ENCODE measurements around the gene ZBTB44. TPM values are rescaled to one million over a fixed set of nuclear protein-coding genes. Genes with fewer than 3 reads are reported as not detected.

ZBTB44 gene
- total RNA-seq, 2 donors from 2014 or later, result 27.7 to 48.5 TPM

GRCh38 chr11:130308886-130309285, 5.8 kb downstream of the ZBTB44 start:
- Histone ChIP-seq H3K27me3 (no peaks in the 10 kb centered on the region), H3K36me3 (no peaks in the 10 kb centered on the region), H3K4me3 (no peak overlapping the region), H3K4me1 (peaks cover 0 to 43% of the 10 kb centered on the region in 2 donors), H3K9me3 (peaks cover 0 to 11% of the 10 kb centered on the region in 2 donors), H3K27ac (no peak overlapping the region)
- TF ChIP-seq CTCF (IDR thresholded peaks at IDR 0.05), result no peak
- no peak for DNase-seq (ENCODE audit: low spot score)

- TF ChIP-seq CTCF (IDR thresholded peaks at IDR 0.05), result no peak
- no peak for DNase-seq (ENCODE audit: low spot score)
- Histone ChIP-seq H3K27me3 (no peaks in the 10 kb centered on the region), H3K36me3 (no peaks in the 10 kb centered on the region), H3K27ac (no peak overlapping the region), H3K4me3 (no peak overlapping the region), H3K4me1 (peaks cover 0 to 37% of the 10 kb centered on the region in 2 donors), H3K9me3 (peaks cover 0 to 11% of the 10 kb centered on the region in 2 donors)
Observed at GRCh38 chr11:130308059-130308458, 6.7 kb downstream of the ZBTB44 start.

- H3K27ac ChIP-seq, result no peak overlapping the region
- no peaks in the 10 kb centered on the region for H3K27me3 ChIP-seq
- peaks cover 0 to 24% of the 10 kb centered on the region in 2 donors for H3K4me1 ChIP-seq
- H3K4me3 ChIP-seq, result no peak overlapping the region
- peaks cover 0 to 11% of the 10 kb centered on the region in 2 donors for H3K9me3 ChIP-seq
- H3K36me3 ChIP-seq, result no peaks in the 10 kb centered on the region
- no peak for TF ChIP-seq CTCF (IDR thresholded peaks at IDR 0.05)
- no peak for DNase-seq (ENCODE audit: low spot score)
Observed at GRCh38 chr11:130304651-130305050, 10.1 kb downstream of the ZBTB44 start.

GRCh38 chr11:130301002-130301401, 13.7 kb downstream of the ZBTB44 start:
- H3K27me3 ChIP-seq, result no peaks in the 10 kb centered on the region
- peaks cover 0 to 15% of the 10 kb centered on the region in 2 donors for H3K4me1 ChIP-seq
- no peak overlapping the region for H3K27ac ChIP-seq
- peaks cover 0 to 11% of the 10 kb centered on the region in 2 donors for H3K9me3 ChIP-seq
- DNase-seq (ENCODE audit: low spot score), result no peak
- TF ChIP-seq CTCF (IDR thresholded peaks at IDR 0.05), result no peak
- H3K4me3 ChIP-seq, result no peak overlapping the region
- H3K36me3 ChIP-seq, result no peaks in the 10 kb centered on the region

- H3K36me3 ChIP-seq, result no peaks in the 10 kb centered on the region
- no peaks in the 10 kb centered on the region for H3K27me3 ChIP-seq
- no peak for DNase-seq (ENCODE audit: low spot score)
- TF ChIP-seq CTCF (IDR thresholded peaks at IDR 0.05), result no peak
- H3K4me1 ChIP-seq, result peaks cover 0 to 15% of the 10 kb centered on the region in 2 donors
- no peak overlapping the region for H3K4me3 ChIP-seq
- peaks cover 0 to 7% of the 10 kb centered on the region in 2 donors for H3K9me3 ChIP-seq
- no peak overlapping the region for H3K27ac ChIP-seq
Observed at GRCh38 chr11:130300567-130300966, 14.2 kb downstream of the ZBTB44 start.

GRCh38 chr11:130299978-130300377, 14.7 kb downstream of the ZBTB44 start:
- Histone ChIP-seq H3K4me1 (peaks cover 0 to 15% of the 10 kb centered on the region in 2 donors), H3K27me3 (no peaks in the 10 kb centered on the region), H3K27ac (no peak overlapping the region), H3K36me3 (no peaks in the 10 kb centered on the region), H3K4me3 (no peak overlapping the region), H3K9me3 (peaks cover 0 to 2% of the 10 kb centered on the region in 2 donors)
- no peak for DNase-seq (ENCODE audit: low spot score)
- no peak for TF ChIP-seq CTCF (IDR thresholded peaks at IDR 0.05)

Measured in right atrium auricular region (tissue), 2 donors.